HepG2 (cell line): Measurements from ENCODE around the gene TMIGD3. TPM values are rescaled to one million over a fixed set of nuclear protein-coding genes. Genes with fewer than 3 reads are reported as not detected.

Source experiments
- ATAC-seq: fragments of 200-7000 bp; cut with Tn5 transposase; 3 replicates; pipeline ENCODE4 v1.9.1; 2020; ENCODE audit warnings: mild to moderate bottlenecking, moderate library complexity
- BruUV-seq: library from RNA; stranded (reverse); fragments of 400-500 nt; replicated peaks from 2 replicates; lab custom pipeline; 2021; lab: Mats Ljungman, UMichigan
- CTCF ChIA-PET: fragments of 300-600 bp; formaldehyde crosslinking; extraction: SDS; loops from one replicate; lab custom pipeline; 2021; ENCODE audit warnings: low total read pairs, inconsistent platforms, low intra/inter-chr PET ratio; lab: Yijun Ruan, JAX
- POLR2A ChIA-PET: fragments of 350-600 bp; sonication (Branson Sonifier 250); formaldehyde crosslinking; loops from one replicate; lab custom pipeline; 2020; ENCODE audit warnings: antibody characterized with exemption, inconsistent platforms; lab: Yijun Ruan, JAX
- DNase-seq: peaks from one replicate; pipeline ENCODE4 v3.0.0-alpha.2; 2015; ENCODE audit warnings: low spot score
- FAIRE-seq: peaks from 3 replicates; lab custom pipeline; 2011; peaks lifted over from hg19 to GRCh38; lab: Jason Lieb, UNC
- H2AFZ ChIP-seq: one replicate; pipeline ENCODE4 v1.6.1; 2011; ENCODE audit warnings: low read length, inconsistent platforms
- H3K27ac ChIP-seq: fragments of 300-600 bp; 3 replicates; pipeline ENCODE4 v1.8.0; 2011; ENCODE audit warnings: mixed run types, mild to moderate bottlenecking, mixed read lengths, low read length, inconsistent platforms; ENCODE audit not compliant: insufficient read depth; ENCODE audit errors: extremely low read length
- H3K27me3 ChIP-seq, 2 experiments: fragments of 200-600 bp in 1 of 2; 2 replicates in 1 of 2; 3 replicates in 1 of 2; pipeline versions ENCODE4 v1.6.0 to v1.8.0; 2011; ENCODE audit warnings: low read length in 2 of 2, mild to moderate bottlenecking in 2 of 2, moderate library complexity in 2 of 2, inconsistent platforms in 1 of 2; ENCODE audit not compliant: insufficient read depth in 2 of 2, control insufficient read depth in 1 of 2
- H3K36me3 ChIP-seq, 2 experiments: fragments of 200-600 bp in 1 of 2; replicated peaks in 1 of 2; 2 replicates in 1 of 2; 3 replicates in 1 of 2; pipeline versions ENCODE4 v1.5.1 to v1.8.0; 2011; ENCODE audit warnings: low read length in 2 of 2, inconsistent platforms in 1 of 2; ENCODE audit not compliant: insufficient read depth in 2 of 2, control insufficient read depth in 1 of 2
- H3K4me1 ChIP-seq: 2 replicates; pipeline ENCODE4 v1.5.1; 2012; ENCODE audit warnings: low read length, inconsistent platforms; ENCODE audit not compliant: insufficient read depth
- H3K4me2 ChIP-seq: 2 replicates; pipeline ENCODE4 v1.6.0; 2011; ENCODE audit warnings: low read depth, low read length, inconsistent platforms
- H3K4me3 ChIP-seq, 3 experiments: fragments of 200-600 bp in 1 of 3; sonication (generic), shearing (Covaris generic) in 1 of 3; replicated peaks in 1 of 3; 2 replicates each; pipeline ENCODE4 v1.5.1; 2011 to 2016; ENCODE audit warnings: low read length in 3 of 3, inconsistent platforms in 2 of 3, low read depth in 2 of 3, mild to moderate bottlenecking in 2 of 3, control low read depth in 1 of 3, mixed read lengths in 1 of 3; ENCODE audit not compliant: insufficient read depth in 1 of 3
- H3K79me2 ChIP-seq: one replicate; pipeline ENCODE4 v1.6.1; 2011; ENCODE audit warnings: low read length, inconsistent platforms; ENCODE audit not compliant: insufficient read depth
- H3K9ac ChIP-seq: 2 replicates; pipeline ENCODE4 v1.6.0; 2011; ENCODE audit warnings: mild to moderate bottlenecking, low read depth, low read length, inconsistent platforms; ENCODE audit not compliant: insufficient read depth
- H3K9me3 ChIP-seq: 2 replicates; pipeline ENCODE4 v1.5.1; 2012; ENCODE audit warnings: mild to moderate bottlenecking, low read length
- H4K20me1 ChIP-seq: 2 replicates; pipeline ENCODE4 v1.6.0; 2011; ENCODE audit warnings: inconsistent platforms, mild to moderate bottlenecking, low read length, moderate library complexity; ENCODE audit not compliant: insufficient read depth
- ADNP ChIP-seq: sonication (generic); formaldehyde crosslinking; IDR thresholded peaks from 2 replicates; pipeline ENCODE4 v1.4.0; 2020; ENCODE audit warnings: missing genetic modification reagents
- CHCHD3 ChIP-seq: sonication (generic); formaldehyde crosslinking; IDR thresholded peaks from 2 replicates; pipeline ENCODE4 v1.8.0; 2022; ENCODE audit warnings: mild to moderate bottlenecking, missing genetic modification reagents, moderate library complexity
- FOXA3 ChIP-seq: IDR thresholded peaks from 2 replicates; pipeline ENCODE4 v1.6.1; 2016; ENCODE audit warnings: missing genetic modification reagents, missing compliant biosample characterization
- FOXK1 ChIP-seq: sonication (generic); formaldehyde crosslinking; IDR thresholded peaks from 2 replicates; pipeline ENCODE4 v1.4.0; 2020; ENCODE audit warnings: low read depth, missing genetic modification reagents, borderline replicate concordance
- HMG20A ChIP-seq: IDR thresholded peaks from 2 replicates; pipeline ENCODE4 v1.6.1; 2016; ENCODE audit warnings: borderline replicate concordance
- KAT2B ChIP-seq: fragments of 150-350 bp; IDR thresholded peaks from 2 replicates; pipeline ENCODE4 v1.6.1; 2014; ENCODE audit warnings: low read depth, low read length, borderline replicate concordance
- KDM1A ChIP-seq: IDR thresholded peaks from 2 replicates; pipeline ENCODE4 v1.6.1; 2016; ENCODE audit warnings: missing compliant biosample characterization
- KDM5B ChIP-seq: sonication (generic); formaldehyde crosslinking; IDR thresholded peaks from 2 replicates; pipeline ENCODE4 v1.4.0; 2020; ENCODE audit warnings: missing genetic modification reagents, mild to moderate bottlenecking, borderline replicate concordance
- MAFG ChIP-seq: sonication (generic); formaldehyde crosslinking; IDR thresholded peaks from 2 replicates; pipeline ENCODE4 v1.5.1; 2020; ENCODE audit warnings: mild to moderate bottlenecking, missing genetic modification reagents
- MBNL3 ChIP-seq: fragments of 250-450 bp; sonication (Bioruptor Pico); conservative IDR thresholded peaks from 2 replicates; pipeline ENCODE4 v1.8.0; 2022; ENCODE audit warnings: mild to moderate bottlenecking, inconsistent platforms
- NONO ChIP-seq, 2 experiments: fragments of 450-650 bp in 1 of 2; sonication (generic) in 1 of 2; formaldehyde crosslinking in 1 of 2; IDR thresholded peaks in 1 of 2; conservative IDR thresholded peaks in 1 of 2; 2 replicates each; pipeline versions ENCODE4 v1.6.1 to v1.8.0; 2017 to 2022; ENCODE audit warnings: mild to moderate bottlenecking in 1 of 2, missing genetic modification reagents in 1 of 2, moderate library complexity in 1 of 2
- SP1 ChIP-seq, 2 experiments: fragments of 450-650 bp in 1 of 2; sonication (generic) in 1 of 2; formaldehyde crosslinking in 1 of 2; IDR thresholded peaks; 2 replicates each; pipeline versions ENCODE4 v1.4.0 to v1.6.1; 2016 to 2020; ENCODE audit warnings: missing genetic modification reagents in 1 of 2
- TGIF2 ChIP-seq: IDR thresholded peaks from 2 replicates; pipeline ENCODE4 v1.6.1; 2016; ENCODE audit warnings: control low read depth, missing compliant biosample characterization
- ZNF20 ChIP-seq: sonication (generic); formaldehyde crosslinking; IDR thresholded peaks from 2 replicates; pipeline ENCODE4 v1.4.0; 2020; ENCODE audit warnings: mild to moderate bottlenecking, moderate library complexity, missing genetic modification reagents
- ZNF256 ChIP-seq: sonication (generic); formaldehyde crosslinking; conservative IDR thresholded peaks from 2 replicates; pipeline ENCODE4 v1.4.0; 2020; ENCODE audit warnings: missing genetic modification reagents
- ZNF274 ChIP-seq: sonication (generic); formaldehyde crosslinking; IDR thresholded peaks from 2 replicates; pipeline ENCODE4 v1.5.1; 2020; ENCODE audit warnings: mild to moderate bottlenecking, missing genetic modification reagents
- ZNF589 ChIP-seq: sonication (generic); formaldehyde crosslinking; conservative IDR thresholded peaks from 2 replicates; pipeline ENCODE4 v1.8.0; 2022; ENCODE audit warnings: mild to moderate bottlenecking, moderate library complexity, missing genetic modification reagents
- ZNF672 ChIP-seq: sonication (generic); formaldehyde crosslinking; IDR thresholded peaks from 2 replicates; pipeline ENCODE4 v1.8.1; 2022; ENCODE audit warnings: missing genetic modification reagents
- ZNF703 ChIP-seq: sonication (generic); formaldehyde crosslinking; IDR thresholded peaks from 2 replicates; pipeline ENCODE4 v1.5.1; 2020; ENCODE audit warnings: missing genetic modification reagents, mild to moderate bottlenecking, moderate library complexity, borderline replicate concordance
- ZNF761 ChIP-seq: sonication (generic); formaldehyde crosslinking; conservative IDR thresholded peaks from 2 replicates; pipeline ENCODE4 v1.4.0; 2020; ENCODE audit warnings: mild to moderate bottlenecking, missing genetic modification reagents
- WGBS: methylation state at CpG from one replicate; pipeline ENCODE4 v1.1.6; 2017; ENCODE audit warnings: low lambda C conversion rate; 5-methylcytosine and 5-hydroxymethylcytosine counted together
- in situ Hi-C: cut with HindIII; loops from 2 replicates; pipeline ENCODE4 v1.10.0; 2017; ENCODE audit warnings: low pct_unique_long_range_greater_than_20kb; ENCODE audit not compliant: extremely low pct_ligation_motif_present
- intact Hi-C: fragments of 100-400 bp; cut with micrococcal nuclease; formaldehyde crosslinking; loops from one replicate; pipeline ENCODE4 v1.10.0; 2022; ENCODE audit not compliant: unreplicated experiment
- polyA plus RNA-seq, 8 experiments: library from polyadenylated mRNA; depleted of rRNA in 3 of 8; stranded (reverse) in 7 of 8; unstranded in 1 of 8; fragments of >200 nt; fragmentation: Illumina TruSeq in 4 of 8; extraction: Trizol in 4 of 8; gene quantifications; 2 replicates each; pipeline versions ENCODE4 v1.2.1 to v1.2.3, GENCODE V29; 2011 to 2016; ENCODE audit warnings: low read depth in 4 of 8, missing spikeins in 1 of 8, mixed read lengths in 1 of 8; ENCODE audit not compliant: insufficient read depth in 1 of 8
- total RNA-seq, 5 experiments: library from RNA; depleted of rRNA; stranded (reverse); fragments of >200 nt; fragmentation: Illumina TruSeq; extraction: Trizol; gene quantifications; 2 replicates each; pipeline ENCODE4 v1.2.3, GENCODE V29; 2016; ENCODE audit warnings: low read depth in 1 of 5
- TF ChIP-seq, protein P1 (sequence below): IDR thresholded peaks from 2 replicates; pipeline ENCODE4 v1.6.1; 2016; ENCODE audit warnings: missing compliant biosample characterization, missing genetic modification reagents, borderline replicate concordance

TMIGD3 gene
- total and polyA plus RNA-seq, 2 of the 13 experiments (the other 11 are each of a cell fraction or from before 2014, with no cell fraction given), result not detected

DNA sequence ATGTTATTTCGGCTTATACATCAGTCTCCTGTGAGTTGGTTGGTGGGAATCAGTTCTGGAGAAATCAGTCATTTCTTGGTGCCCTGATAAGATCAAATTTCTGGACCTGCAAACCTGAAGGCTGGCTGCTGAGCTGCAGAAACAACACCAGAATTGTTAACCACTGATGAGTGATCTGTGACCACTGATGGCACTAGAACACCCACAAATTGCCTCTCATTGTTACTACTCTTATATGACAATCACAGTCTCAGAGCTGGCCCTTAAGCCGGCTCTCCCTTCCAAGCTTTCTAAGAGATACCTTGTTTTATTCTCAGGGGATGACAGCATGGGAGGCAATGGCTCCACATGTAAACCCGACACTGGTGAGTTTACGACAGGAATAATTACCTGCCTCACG is 27.7 kb downstream of the TMIGD3 start:
- in situ Hi-C loops, result no loop called here
- no peak for TF ChIP-seq FOXA3 (CRISPR knock-in tag)
- TF ChIP-seq NONO (IDR thresholded peaks at IDR 0.05), result no peak
- no peak for TF ChIP-seq NONO (CRISPR knock-in tag; conservative IDR thresholded peaks at IDR 0.05)
- no peak for TF ChIP-seq ADNP (CRISPR knock-in tag)
- TF ChIP-seq KDM5B (CRISPR knock-in tag), result no peak
- no peak for TF ChIP-seq ZNF761
- TF ChIP-seq, protein P1, sequence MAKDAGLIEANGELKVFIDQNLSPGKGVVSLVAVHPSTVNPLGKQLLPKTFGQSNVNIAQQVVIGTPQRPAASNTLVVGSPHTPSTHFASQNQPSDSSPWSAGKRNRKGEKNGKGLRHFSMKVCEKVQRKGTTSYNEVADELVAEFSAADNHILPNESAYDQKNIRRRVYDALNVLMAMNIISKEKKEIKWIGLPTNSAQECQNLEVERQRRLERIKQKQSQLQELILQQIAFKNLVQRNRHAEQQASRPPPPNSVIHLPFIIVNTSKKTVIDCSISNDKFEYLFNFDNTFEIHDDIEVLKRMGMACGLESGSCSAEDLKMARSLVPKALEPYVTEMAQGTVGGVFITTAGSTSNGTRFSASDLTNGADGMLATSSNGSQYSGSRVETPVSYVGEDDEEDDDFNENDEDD (CRISPR knock-in tag), result no peak
- Histone ChIP-seq H3K4me3 (no peak overlapping the region), H4K20me1 (no peaks in the 10 kb centered on the region), H3K36me3 (no peaks in the 10 kb centered on the region), H3K27ac (no peak overlapping the region), H3K79me2 (no peaks in the 10 kb centered on the region), H3K4me2 (no peak overlapping the region), H3K4me1 (peaks cover 13% of the 10 kb centered on the region), H3K27me3 (no peaks in the 10 kb centered on the region), H3K9me3 (no peaks in the 10 kb centered on the region), H3K9ac (no peak overlapping the region), H2AFZ (no peak overlapping the region)
- no TSS peak for BruUV-seq
- no peak for DNase-seq
- POLR2A ChIA-PET, result no interaction called here
- ATAC-seq, result no peak
- WGBS, result 75% methylated on average over 5 of the region's 5 CpGs
- intact Hi-C loops, result no loop called here
- no peak for FAIRE-seq
- CTCF ChIA-PET, result no interaction called here

DNA sequence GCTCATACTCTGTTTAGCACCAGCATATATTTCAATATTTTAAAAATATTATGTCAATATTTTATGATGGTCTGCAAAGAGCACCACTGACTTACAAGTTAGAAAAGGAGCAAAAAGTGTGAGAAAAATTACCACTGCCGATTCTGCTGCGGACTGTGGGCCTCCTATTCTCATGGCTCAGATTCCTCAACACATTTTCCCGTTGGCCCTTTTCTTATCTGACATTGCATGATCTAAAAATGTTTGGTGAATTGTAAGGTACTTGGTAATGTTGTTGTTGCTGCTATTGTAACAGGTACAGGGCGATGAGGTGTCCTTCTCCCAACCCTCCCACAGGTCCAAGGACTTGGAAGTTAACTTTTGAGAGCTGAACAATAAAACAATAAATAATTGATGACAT is 28.9 kb downstream of the TMIGD3 start:
- Histone ChIP-seq H3K4me2 (no peak overlapping the region), H3K79me2 (no peaks in the 10 kb centered on the region), H3K4me1 (peaks cover 13% of the 10 kb centered on the region), H3K9ac (no peak overlapping the region), H3K9me3 (no peaks in the 10 kb centered on the region), H3K4me3 (no peak overlapping the region), H3K36me3 (no peaks in the 10 kb centered on the region), H3K27me3 (no peaks in the 10 kb centered on the region), H3K27ac (no peak overlapping the region), H2AFZ (no peak overlapping the region), H4K20me1 (no peaks in the 10 kb centered on the region)
- in situ Hi-C loops, result no loop called here
- 80% methylated on average over 4 of the region's 4 CpGs for WGBS
- intact Hi-C loops, result no loop called here
- ChIA-PET CTCF (no interaction called here), POLR2A (no interaction called here)
- FAIRE-seq (no peak), DNase-seq (no peak), ATAC-seq (no peak)
- BruUV-seq, result no TSS peak
- TF ChIP-seq ZNF20 (CRISPR knock-in tag) (no peak), MAFG (CRISPR knock-in tag) (no peak), ZNF672 (CRISPR knock-in tag) (no peak), ZNF256 (CRISPR knock-in tag) (no peak), HMG20A (CRISPR knock-in tag) (no peak), ZNF589 (CRISPR knock-in tag) (no peak), CHCHD3 (no peak), KAT2B (no peak), TGIF2 (no peak), ZNF274 (CRISPR knock-in tag) (no peak), MBNL3 (no peak), FOXK1 (CRISPR knock-in tag) (no peak), SP1 (IDR thresholded peaks at IDR 0.05) (no peak), SP1 (CRISPR knock-in tag; IDR thresholded peaks at IDR 0.05) (no peak), ZNF703 (no peak), KDM1A (CRISPR knock-in tag) (no peak)
